ENCODE results near the gene FBXW11. TPM values are rescaled to one million over a fixed set of nuclear protein-coding genes. Genes with fewer than 3 reads are reported as not detected.

FBXW11 gene
- total RNA-seq, 1 experiment from 2014 or later, result 52.0 TPM

DNA sequence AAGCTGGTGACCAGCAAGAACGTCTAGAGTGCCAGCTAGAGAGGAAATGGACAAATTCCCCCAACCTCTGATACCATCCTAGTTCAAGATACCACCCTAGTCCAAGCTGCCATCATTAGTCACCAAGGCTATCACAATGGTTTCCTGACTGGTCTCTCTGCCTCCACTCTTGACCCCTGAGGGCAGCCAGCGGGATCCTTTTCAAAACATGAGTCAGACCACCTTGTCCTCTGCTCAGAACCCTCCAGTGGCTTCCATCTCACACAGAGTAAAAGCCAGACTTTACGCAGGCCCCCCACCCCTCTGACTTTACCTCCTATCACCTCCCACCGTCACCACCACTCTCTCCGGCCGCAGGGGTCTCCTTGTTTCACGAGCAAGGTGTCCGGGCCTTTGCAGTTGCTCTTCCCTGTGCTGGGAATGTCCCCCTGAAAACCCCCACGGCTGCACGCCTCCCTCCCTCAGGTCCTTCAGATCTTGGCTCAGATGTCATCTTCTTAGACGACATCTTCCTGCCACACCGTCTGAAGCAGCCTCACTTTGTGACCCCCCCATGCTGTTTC, 42.2 kb upstream of the FBXW11 start (continued):
- TF ChIP-seq FOSL1 (IDR thresholded peaks at IDR 0.05; ENCODE audit: low read depth) (no peak), YY1 (IDR thresholded peaks at IDR 0.05; ENCODE audit: extremely low read depth, insufficient replicate concordance, low read depth, low read length) (no peak), ZFX (IDR thresholded peaks at IDR 0.05) (no peak), EZH2phosphoT487 (IDR thresholded peaks at IDR 0.05; ENCODE audit: borderline replicate concordance) (no peak), CEBPB (IDR thresholded peaks at IDR 0.05; ENCODE audit: low read depth) (no peak), ATF3 (IDR thresholded peaks at IDR 0.05) (no peak), JUND (IDR thresholded peaks at IDR 0.05) (no peak), CBX3 (IDR thresholded peaks at IDR 0.05; ENCODE audit: low read depth) (no peak), SIN3A (IDR thresholded peaks at IDR 0.05; ENCODE audit: low read depth) (no peak), ZBTB33 (IDR thresholded peaks at IDR 0.05; ENCODE audit: extremely low read depth, insufficient replicate concordance, low read length) (no peak), ELF1 (IDR thresholded peaks at IDR 0.05; ENCODE audit: borderline replicate concordance, low read depth) (no peak), RAD21 (IDR thresholded peaks at IDR 0.05; ENCODE audit: low read depth) (no peak), SP1 (IDR thresholded peaks at IDR 0.05; ENCODE audit: low read depth) (no peak)

DNA sequence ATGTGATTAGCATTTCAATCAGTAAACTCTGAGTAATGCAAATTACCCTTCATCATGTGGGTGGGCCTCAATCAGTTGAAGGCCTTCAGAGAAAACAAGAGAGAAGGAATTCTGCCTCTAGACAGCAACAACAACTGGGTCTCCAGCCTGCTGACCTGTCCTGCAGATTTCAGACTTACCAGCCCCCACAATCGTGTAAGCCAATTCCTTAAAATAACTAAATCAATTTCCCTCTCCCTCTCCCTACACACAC, 41.7 kb upstream of the FBXW11 start:
- DNase-seq (ENCODE audit: low read depth, low spot score) (no peak), ATAC-seq (no peak)
- Histone ChIP-seq H3K9me3 (ENCODE audit: control insufficient read depth in 1 of 2, insufficient read depth in 1 of 2, low read depth in 1 of 2, low read length in 2 of 2) (no peaks in the 10 kb centered on the region), H2AFZ (ENCODE audit: low read depth, low read length, poor library complexity, severe bottlenecking) (no peak overlapping the region), H3K4me1 (ENCODE audit: control insufficient read depth in 1 of 2, insufficient read depth in 2 of 2, low read length in 2 of 2) (no peaks in the 10 kb centered on the region), H3K79me2 (ENCODE audit: insufficient read depth, low read length) (no peaks in the 10 kb centered on the region), H3K9ac (ENCODE audit: low read length) (no peak overlapping the region), H3K27ac (ENCODE audit: low read depth, low read length) (no peak overlapping the region), H3K4me2 (ENCODE audit: low read length) (no peak overlapping the region), H3K36me3 (ENCODE audit: control insufficient read depth in 1 of 2, insufficient read depth in 2 of 2, low read length in 2 of 2) (0 out of 4 replicates have a peak, but pooled peaks cover 0 to 2% of the 10 kb centered on the region in 2 experiments), H3K27me3 (ENCODE audit: insufficient read depth, low read length) (no peaks in the 10 kb centered on the region), H3K9me2 (ENCODE audit: insufficient read depth) (no peaks in the 10 kb centered on the region), H4K20me1 (ENCODE audit: insufficient read depth) (no peaks in the 10 kb centered on the region), H3K4me3 (replicated peaks in 1 of 2; ENCODE audit: low read depth in 1 of 2, low read length in 2 of 2) (no peak overlapping the region)
- intact Hi-C loops (cut with micrococcal nuclease), result no loop called here
- POLR2A ChIA-PET, result no interaction called here
- RAD21 ChIA-PET (ENCODE audit: low non-redundant PET in 1 of 2, low total read pairs in 2 of 2, uncharacterized antibody in 2 of 2, unreplicated experiment in 2 of 2), result no interaction called here
- CTCF ChIA-PET, result interaction anchor here (0.7 to 0.9 kb wide), 2 partner anchors 11 to 531 kb away, joined by 3 to 4 read pairs; no protein-coding TSS in a partner anchor
- no TSS peak for BruUV-seq (replicated peaks)
- TF ChIP-seq ZNF274 (IDR thresholded peaks at IDR 0.05; ENCODE audit: low read depth, low read length) (no peak), EZH2 (IDR thresholded peaks at IDR 0.05) (no peak), CEBPB (IDR thresholded peaks at IDR 0.05; ENCODE audit: low read depth) (no peak), YY1 (IDR thresholded peaks at IDR 0.05; ENCODE audit: extremely low read depth, insufficient replicate concordance, low read depth, low read length) (no peak), SRF (IDR thresholded peaks at IDR 0.05; ENCODE audit: low read depth) (no peak), SIN3A (IDR thresholded peaks at IDR 0.05; ENCODE audit: low read depth) (no peak), TCF7L2 (IDR thresholded peaks at IDR 0.05; ENCODE audit: borderline replicate concordance, extremely low read depth, insufficient read depth, insufficient read length) (no peak), CTCF (IDR thresholded peaks at IDR 0.05 in 2 of 3, conservative IDR thresholded peaks at IDR 0.05 in 1 of 3; ENCODE audit: borderline replicate concordance in 1 of 3, insufficient read depth in 1 of 3, low read depth in 2 of 3, low read length in 2 of 3) (no peak), ATF3 (IDR thresholded peaks at IDR 0.05) (no peak), SP1 (IDR thresholded peaks at IDR 0.05; ENCODE audit: low read depth) (no peak), POLR2A (IDR thresholded peaks at IDR 0.05; ENCODE audit: borderline replicate concordance, extremely low read depth, insufficient read depth, insufficient read length) (no peak)
